CD4-positive, CD25-positive, alpha-beta regulatory T cell (primary cell): Measurements from ENCODE around the gene MAP7. TPM values are rescaled to one million over a fixed set of nuclear protein-coding genes. Genes with fewer than 3 reads are reported as not detected.

Source experiments
- ATAC-seq, 2 donors: fragments of 150-1000 bp; cut with Tn5 transposase; one replicate each; pipeline ENCODE4 v1.10.0; 2021; ENCODE audit warnings: low read depth in 2 of 2, moderate number of reproducible peaks in 2 of 2, moderate library complexity in 1 of 2
- DNase-seq, 3 donors: peaks; one replicate each; pipeline versions ENCODE4 v3.0.0 to v3.0.0-alpha.2; 2012 to 2022; ENCODE audit warnings: mixed read lengths in 1 of 3
- H3K27ac ChIP-seq: one replicate; pipeline ENCODE4 v1.7.0; 2013; ENCODE audit warnings: mild to moderate bottlenecking, low read length; ENCODE audit not compliant: insufficient read depth, poor library complexity, severe bottlenecking
- H3K27me3 ChIP-seq: one replicate; pipeline ENCODE4 v1.7.0; 2013; ENCODE audit warnings: low read length; ENCODE audit not compliant: control insufficient read depth, insufficient read depth
- H3K36me3 ChIP-seq: one replicate; pipeline ENCODE4 v1.7.0; 2013; ENCODE audit warnings: mild to moderate bottlenecking, low read length, moderate library complexity; ENCODE audit not compliant: control insufficient read depth, insufficient read depth
- H3K4me1 ChIP-seq: 2 replicates; pipeline ENCODE4 v1.7.0; 2013; ENCODE audit warnings: mild to moderate bottlenecking, low read length; ENCODE audit not compliant: insufficient read depth, control insufficient read depth, poor library complexity, severe bottlenecking
- H3K4me3 ChIP-seq: one replicate; pipeline ENCODE4 v1.7.0; 2013; ENCODE audit warnings: low read depth, mild to moderate bottlenecking, low read length, moderate library complexity
- H3K9me3 ChIP-seq, 2 experiments: 1 replicate in 1 of 2; 2 replicates in 1 of 2; pipeline ENCODE4 v1.7.0; 2013; ENCODE audit warnings: low read length in 2 of 2, mild to moderate bottlenecking in 1 of 2, moderate library complexity in 1 of 2; ENCODE audit not compliant: control insufficient read depth in 2 of 2
- H3K27ac Mint-ChIP-seq, 3 donors: one replicate each; pipeline ENCODE4 v1.8.0; 2020 to 2022; ENCODE audit warnings: mild to moderate bottlenecking in 3 of 3, mixed read lengths in 3 of 3, moderate library complexity in 2 of 3
- H3K27me3 Mint-ChIP-seq: one replicate; pipeline ENCODE4 v1.8.0; 2022; ENCODE audit warnings: mild to moderate bottlenecking, mixed read lengths
- H3K36me3 Mint-ChIP-seq: one replicate; pipeline ENCODE4 v1.8.0; 2020; ENCODE audit warnings: mixed read lengths
- H3K4me1 Mint-ChIP-seq, 4 donors: one replicate each; pipeline ENCODE4 v1.8.0; 2020 to 2022; ENCODE audit warnings: mixed read lengths in 4 of 4, mild to moderate bottlenecking in 1 of 4
- H3K4me3 Mint-ChIP-seq, 4 donors: one replicate each; pipeline ENCODE4 v1.8.0; 2020 to 2022; ENCODE audit warnings: mild to moderate bottlenecking in 4 of 4, mixed read lengths in 4 of 4, moderate library complexity in 3 of 4
- H3K9me3 Mint-ChIP-seq, 7 donors: one replicate each; pipeline ENCODE4 v1.8.0; 2020 to 2022; ENCODE audit warnings: mixed read lengths in 7 of 7, mild to moderate bottlenecking in 3 of 7, moderate library complexity in 2 of 7
- polyA plus RNA-seq, 4 donors: library from polyadenylated mRNA; unstranded; fragments of 300-500 nt; fragmentation: Illumina TruSeq; gene quantifications; one replicate each; pipeline ENCODE4 v1.2.3, GENCODE V29; 2021
- total RNA-seq: library from RNA; stranded (reverse); gene quantifications from one replicate; pipeline ENCODE4 v1.2.3, GENCODE V29; 2022

The MAP7 gene
- total and polyA plus RNA-seq, 5 donors from 2014 or later, result 0.06 to 0.72 (median 0.21) TPM

- Mint-ChIP-seq H3K36me3 (peaks cover 63% of the 10 kb centered on the region), H3K4me1 (peaks cover 13 to 27% (median 15%) of the 10 kb centered on the region in 4 donors), H3K4me3 (no peak overlapping the region), H3K27ac (no peak overlapping the region), H3K9me3 (peaks cover 0 to 9% (median 2%) of the 10 kb centered on the region in 7 donors), H3K27me3 (no peaks in the 10 kb centered on the region)
- H3K36me3 ChIP-seq, result peaks cover 74% of the 10 kb centered on the region
- H3K4me1 ChIP-seq, result no peaks in the 10 kb centered on the region
- no peaks in the 10 kb centered on the region for H3K27me3 ChIP-seq
- DNase-seq (no peak), ATAC-seq (no peak)
- H3K4me3 ChIP-seq, result no peak overlapping the region
- no peaks in the 10 kb centered on the region for H3K9me3 ChIP-seq
- H3K27ac ChIP-seq, result no peak overlapping the region
Measured at GRCh38 chr6:136571496-136571895, 21.3 kb upstream of the MAP7 start.

- Mint-ChIP-seq H3K9me3 (peaks cover 0 to 9% (median 2%) of the 10 kb centered on the region in 7 donors), H3K36me3 (peaks cover 61% of the 10 kb centered on the region), H3K4me3 (peak overlapping the region in 1 of 4 donors; percentile 22), H3K27ac (no peak overlapping the region), H3K4me1 (peaks cover 13 to 28% (median 15%) of the 10 kb centered on the region in 4 donors), H3K27me3 (no peaks in the 10 kb centered on the region)
- Histone ChIP-seq H3K36me3 (peaks cover 74% of the 10 kb centered on the region), H3K27ac (no peak overlapping the region), H3K27me3 (no peaks in the 10 kb centered on the region), H3K4me1 (no peaks in the 10 kb centered on the region), H3K4me3 (no peak overlapping the region), H3K9me3 (no peaks in the 10 kb centered on the region)
- ATAC-seq (no peak), DNase-seq (no peak)
Measured at GRCh38 chr6:136571065-136571464, 20.8 kb upstream of the MAP7 start.

- no peaks in the 10 kb centered on the region for H3K9me3 ChIP-seq
- H3K36me3 ChIP-seq, result peaks cover 76% of the 10 kb centered on the region
- no peak for ATAC-seq
- H3K27me3 ChIP-seq, result no peaks in the 10 kb centered on the region
- H3K4me3 Mint-ChIP-seq, result no peak overlapping the region
- no peaks in the 10 kb centered on the region for H3K4me1 ChIP-seq
- no peak for DNase-seq
- H3K36me3 Mint-ChIP-seq, result peaks cover 58% of the 10 kb centered on the region
- H3K27ac Mint-ChIP-seq, result peak overlapping the region in 1 of 3 donors; percentile 69
- no peaks in the 10 kb centered on the region for H3K27me3 Mint-ChIP-seq
- H3K9me3 Mint-ChIP-seq, result peaks cover 0 to 6% (median 2%) of the 10 kb centered on the region in 7 donors
- H3K4me3 ChIP-seq, result no peak overlapping the region
- H3K27ac ChIP-seq, result no peak overlapping the region
- peaks cover 18 to 28% (median 23%) of the 10 kb centered on the region in 4 donors for H3K4me1 Mint-ChIP-seq
Measured at GRCh38 chr6:136568129-136568528, 17.9 kb upstream of the MAP7 start.

- H3K4me1 Mint-ChIP-seq, result peaks cover 18 to 28% (median 24%) of the 10 kb centered on the region in 4 donors
- ATAC-seq (no peak), DNase-seq (no peak)
- Histone ChIP-seq H3K27me3 (no peaks in the 10 kb centered on the region), H3K9me3 (no peaks in the 10 kb centered on the region), H3K4me1 (no peaks in the 10 kb centered on the region), H3K4me3 (no peak overlapping the region), H3K27ac (no peak overlapping the region), H3K36me3 (peaks cover 76% of the 10 kb centered on the region)
- H3K27ac Mint-ChIP-seq, result peak overlapping the region in 1 of 3 donors; percentile 69
- H3K4me3 Mint-ChIP-seq, result no peak overlapping the region
- H3K9me3 Mint-ChIP-seq, result peaks cover 0 to 5% (median 2%) of the 10 kb centered on the region in 7 donors
- peaks cover 57% of the 10 kb centered on the region for H3K36me3 Mint-ChIP-seq
- H3K27me3 Mint-ChIP-seq, result no peaks in the 10 kb centered on the region
Measured at GRCh38 chr6:136567688-136568087, 17.5 kb upstream of the MAP7 start.

GRCh38 chr6:136566851-136567250 is 16.6 kb upstream of the MAP7 start:
- Mint-ChIP-seq H3K27ac (peak overlapping the region in 1 of 3 donors; percentile 69), H3K36me3 (peaks cover 55% of the 10 kb centered on the region)

GRCh38 chr6:136566007-136566487 is 15.8 kb upstream of the MAP7 start:
- H3K4me3 ChIP-seq, result no peak overlapping the region
- DNase-seq, result no peak
- no peak for ATAC-seq
- peaks cover 54% of the 10 kb centered on the region for H3K36me3 Mint-ChIP-seq
- no peak overlapping the region for H3K27ac ChIP-seq
- no peaks in the 10 kb centered on the region for H3K4me1 ChIP-seq
- no peak overlapping the region for H3K4me3 Mint-ChIP-seq
- H3K9me3 ChIP-seq, result no peaks in the 10 kb centered on the region
- no peaks in the 10 kb centered on the region for H3K27me3 ChIP-seq
- H3K27me3 Mint-ChIP-seq, result no peaks in the 10 kb centered on the region
- H3K4me1 Mint-ChIP-seq, result peaks cover 18 to 30% (median 25%) of the 10 kb centered on the region in 4 donors
- H3K9me3 Mint-ChIP-seq, result no peaks in the 10 kb centered on the region
- H3K36me3 ChIP-seq, result peaks cover 83% of the 10 kb centered on the region
- peak overlapping the region in 1 of 3 donors; percentile 69 for H3K27ac Mint-ChIP-seq

More at GRCh38 chr6:136566851-136567250, 16.6 kb upstream of the MAP7 start:
- Histone ChIP-seq H3K9me3 (no peaks in the 10 kb centered on the region), H3K27me3 (no peaks in the 10 kb centered on the region), H3K36me3 (peaks cover 83% of the 10 kb centered on the region), H3K4me1 (no peaks in the 10 kb centered on the region), H3K4me3 (no peak overlapping the region), H3K27ac (no peak overlapping the region)
- H3K9me3 Mint-ChIP-seq, result peaks cover 0 to 5% (median under 1%) of the 10 kb centered on the region in 7 donors
- DNase-seq (no peak), ATAC-seq (no peak)
- peaks cover 18 to 28% (median 25%) of the 10 kb centered on the region in 4 donors for H3K4me1 Mint-ChIP-seq
- H3K27me3 Mint-ChIP-seq, result no peaks in the 10 kb centered on the region
- no peak overlapping the region for H3K4me3 Mint-ChIP-seq

- Histone ChIP-seq H3K27me3 (no peaks in the 10 kb centered on the region), H3K27ac (no peak overlapping the region), H3K4me3 (no peak overlapping the region), H3K9me3 (no peaks in the 10 kb centered on the region), H3K36me3 (peaks cover 82% of the 10 kb centered on the region), H3K4me1 (no peaks in the 10 kb centered on the region)
- Mint-ChIP-seq H3K4me3 (no peak overlapping the region), H3K27ac (peak overlapping the region in 2 of 3 donors; percentile 8 to 56), H3K27me3 (no peaks in the 10 kb centered on the region), H3K36me3 (peaks cover 48% of the 10 kb centered on the region), H3K4me1 (peaks cover 14 to 20% (median 17%) of the 10 kb centered on the region in 4 donors), H3K9me3 (no peaks in the 10 kb centered on the region)
- ATAC-seq (no peak), DNase-seq (no peak)
Measured at GRCh38 chr6:136564180-136564579, 14.0 kb upstream of the MAP7 start.
